Effector memory CD8-positive, alpha-beta T cell (primary cell): ENCODE measurements around the gene C14orf180.

ENCODE experiments used
- ATAC-seq: fragments of 150-1000 bp; cut with Tn5 transposase; replicated peaks from 2 replicates; pipeline ENCODE4 v1.10.0; 2021; ENCODE audit warnings: mild to moderate bottlenecking, moderate library complexity
- DNase-seq, 3 experiments: peaks; one replicate each; pipeline ENCODE4 v3.0.0; 2021
- H3K27ac Mint-ChIP-seq, 2 donors: one replicate each; pipeline ENCODE4 v1.8.0; 2022; ENCODE audit warnings: mild to moderate bottlenecking in 2 of 2, mixed read lengths in 2 of 2, moderate library complexity in 2 of 2
- H3K27me3 Mint-ChIP-seq, 2 donors: one replicate each; pipeline ENCODE4 v1.8.0; 2022; ENCODE audit warnings: mixed read lengths in 2 of 2
- H3K36me3 Mint-ChIP-seq: one replicate; pipeline ENCODE4 v1.8.0; 2022; ENCODE audit warnings: mild to moderate bottlenecking, moderate library complexity, mixed read lengths; ENCODE audit not compliant: insufficient read depth
- H3K4me1 Mint-ChIP-seq, 2 donors: one replicate each; pipeline ENCODE4 v1.8.0; 2022; ENCODE audit warnings: low read depth in 2 of 2, mixed read lengths in 2 of 2
- H3K4me3 Mint-ChIP-seq, 2 donors: one replicate each; pipeline ENCODE4 v1.8.0; 2022; ENCODE audit warnings: mild to moderate bottlenecking in 2 of 2, mixed read lengths in 2 of 2, moderate library complexity in 2 of 2
- H3K9me3 Mint-ChIP-seq, 2 donors: one replicate each; pipeline ENCODE4 v1.8.0; 2022; ENCODE audit warnings: mixed read lengths in 2 of 2

C14orf180 gene

DNA sequence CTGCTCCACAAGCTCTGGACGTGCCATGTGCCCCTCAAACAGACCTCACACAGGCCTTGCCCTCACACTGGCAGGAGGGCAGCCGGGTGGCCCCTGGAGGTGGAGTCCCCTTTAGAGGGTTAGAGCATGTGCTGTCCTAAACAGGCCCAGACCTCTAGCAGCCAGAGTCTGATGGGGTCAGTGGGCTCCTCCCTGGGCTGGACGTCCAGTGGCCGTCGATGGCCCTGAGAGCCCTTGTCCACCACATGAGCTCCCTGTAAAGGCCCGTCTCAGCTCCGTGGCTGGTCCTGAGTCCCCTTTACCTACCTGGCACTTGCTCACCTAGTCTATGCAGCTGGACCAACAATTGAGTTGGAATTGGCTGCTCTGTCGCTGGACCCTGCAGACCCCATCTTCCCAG is 21.2 kb downstream of the C14orf180 start:
- DNase-seq (no peak), ATAC-seq (no peak)
- Mint-ChIP-seq H3K4me1 (peaks cover 0 to 10% of the 10 kb centered on the region in 2 donors), H3K9me3 (no peaks in the 10 kb centered on the region), H3K27me3 (peaks cover 52 to 92% of the 10 kb centered on the region in 2 donors), H3K27ac (no peak overlapping the region), H3K4me3 (no peak overlapping the region), H3K36me3 (no peaks in the 10 kb centered on the region)

DNA sequence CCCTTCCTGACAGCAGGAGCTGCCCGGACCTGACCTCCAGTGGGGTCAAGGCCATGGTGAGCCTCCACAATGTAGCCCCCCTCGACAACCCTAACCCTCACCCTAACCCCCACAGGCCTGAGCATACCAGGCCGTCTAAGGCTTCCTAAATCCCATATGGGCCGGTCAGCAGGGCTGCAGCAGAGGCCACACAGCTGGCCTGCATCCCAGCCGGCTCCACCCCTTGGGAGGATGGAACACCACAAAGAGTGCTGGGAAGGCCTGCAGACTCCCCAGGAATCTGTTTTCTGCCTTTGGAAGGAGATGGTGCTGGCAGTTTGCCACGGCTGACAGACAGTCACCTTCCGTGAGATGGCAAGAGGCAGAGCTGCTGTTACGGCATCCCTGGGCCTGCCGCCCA is 22.2 kb downstream of the C14orf180 start:
- H3K9me3 Mint-ChIP-seq, result no peaks in the 10 kb centered on the region
- H3K27ac Mint-ChIP-seq, result no peak overlapping the region
- H3K4me3 Mint-ChIP-seq, result no peak overlapping the region
- no peak for ATAC-seq
- peaks cover 49 to 89% of the 10 kb centered on the region in 2 donors for H3K27me3 Mint-ChIP-seq
- no peak for DNase-seq
- no peaks in the 10 kb centered on the region for H3K36me3 Mint-ChIP-seq
- H3K4me1 Mint-ChIP-seq, result peaks cover 0 to 7% of the 10 kb centered on the region in 2 donors

DNA sequence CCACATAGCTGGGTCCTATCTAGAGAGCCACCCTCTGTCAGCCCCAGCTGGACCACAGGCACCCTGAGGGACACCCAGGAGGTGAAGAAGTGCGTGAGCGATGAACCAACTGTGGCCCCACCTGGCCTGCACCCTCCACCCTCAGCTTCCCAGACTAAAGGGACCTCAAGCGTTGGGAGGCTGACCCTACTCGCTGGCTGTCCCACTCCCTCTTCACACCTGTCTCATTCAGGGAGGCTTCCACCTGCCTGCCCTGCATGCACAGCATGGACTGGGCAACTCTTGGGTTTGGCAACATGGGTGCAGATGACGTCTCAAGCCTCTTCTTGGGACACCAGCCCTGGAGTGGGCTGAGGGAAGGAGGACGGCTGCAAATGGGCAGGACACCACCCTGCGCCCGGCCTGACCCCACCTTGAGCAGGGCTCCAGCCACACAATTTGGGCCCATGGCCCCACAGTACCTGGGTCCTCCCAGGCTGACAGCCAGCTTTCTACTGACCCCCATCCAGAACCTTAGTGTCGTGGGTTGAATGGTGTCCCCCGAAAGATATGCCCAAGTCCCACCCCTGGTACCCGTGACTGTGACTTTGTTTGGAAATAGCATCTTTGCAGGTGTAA is 22.9 kb downstream of the C14orf180 start:
- Mint-ChIP-seq H3K36me3 (no peaks in the 10 kb centered on the region), H3K27ac (no peak overlapping the region), H3K27me3 (peaks cover 51 to 89% of the 10 kb centered on the region in 2 donors), H3K4me1 (peaks cover 0 to 7% of the 10 kb centered on the region in 2 donors), H3K4me3 (no peak overlapping the region), H3K9me3 (no peaks in the 10 kb centered on the region)
- ATAC-seq (no peak), DNase-seq (no peak)

- Mint-ChIP-seq H3K4me1 (peaks cover 0 to 7% of the 10 kb centered on the region in 2 donors), H3K9me3 (no peaks in the 10 kb centered on the region), H3K36me3 (no peaks in the 10 kb centered on the region), H3K27me3 (peaks cover 51 to 89% of the 10 kb centered on the region in 2 donors), H3K4me3 (no peak overlapping the region), H3K27ac (no peak overlapping the region)
- DNase-seq (no peak), ATAC-seq (no peak)
Observed at GRCh38 chr14:104602933-104603325, 23.4 kb downstream of the C14orf180 start.

- Mint-ChIP-seq H3K4me3 (peak overlapping the region in 1 of 2 donors; percentile 6), H3K36me3 (no peaks in the 10 kb centered on the region), H3K27me3 (peaks cover 53 to 91% of the 10 kb centered on the region in 2 donors), H3K9me3 (no peaks in the 10 kb centered on the region), H3K4me1 (peaks cover 0 to 7% of the 10 kb centered on the region in 2 donors), H3K27ac (no peak overlapping the region)
- ATAC-seq, result no peak
- no peak for DNase-seq
Observed at GRCh38 chr14:104603711-104604401, 24.3 kb downstream of the C14orf180 start.

DNA sequence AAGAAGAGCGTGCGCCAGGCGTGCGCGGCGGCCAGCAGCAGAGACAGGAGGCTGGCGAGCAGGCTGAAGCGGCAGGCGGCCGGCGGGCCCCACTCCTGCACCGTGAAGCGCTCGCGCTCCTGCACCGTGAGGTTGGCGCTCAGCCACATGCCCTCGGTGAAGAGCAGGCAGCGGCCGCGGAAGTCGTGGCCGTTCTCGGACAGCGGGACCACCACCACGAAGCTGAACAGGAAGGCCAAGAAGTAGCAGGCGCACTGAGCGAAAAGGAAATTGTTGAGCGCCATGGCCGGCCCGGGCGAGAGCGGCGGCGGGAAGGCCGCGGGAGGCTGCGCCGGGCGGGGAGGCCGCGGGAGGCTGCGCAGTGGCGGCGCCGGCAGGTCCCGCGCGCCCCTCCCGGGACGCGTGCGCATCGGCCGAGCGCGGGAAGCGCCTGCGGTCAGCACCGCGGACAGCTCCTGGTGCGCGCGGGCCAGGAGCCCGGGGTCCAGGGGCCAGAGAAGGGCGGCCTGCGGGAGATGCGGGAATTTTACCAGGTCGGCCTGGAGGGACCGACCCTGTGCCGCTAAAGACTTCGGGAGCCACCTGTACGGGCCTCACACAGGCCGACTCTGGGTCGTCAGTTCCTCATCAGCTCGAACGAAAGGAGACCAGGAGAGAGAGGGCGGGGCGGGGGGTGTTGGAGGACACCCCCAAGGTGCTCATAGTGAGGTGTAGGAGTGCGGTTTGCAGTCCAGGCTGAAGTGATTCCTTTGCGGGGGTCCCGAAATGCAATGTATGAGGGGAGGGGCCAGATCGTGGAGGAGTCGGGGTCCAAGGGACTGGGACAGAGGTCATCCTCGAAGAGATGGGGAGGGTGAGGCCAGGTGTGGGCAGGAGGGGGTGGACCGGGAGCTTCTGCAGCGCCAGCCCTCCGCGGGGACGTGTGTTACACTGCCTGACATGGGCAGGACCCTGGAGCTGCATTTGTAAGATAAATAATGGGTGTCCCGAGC is 25.2 kb downstream of the C14orf180 start, which contains the start of gene TMEM179:
Gene TMEM179 (minus strand): TSS at position 315 of the 992 bp plus-strand sequence. CDS start 31 bp downstream, at position 284.
- Mint-ChIP-seq H3K27me3 (peaks cover 57 to 92% of the 10 kb centered on the region in 2 donors), H3K9me3 (no peaks in the 10 kb centered on the region), H3K4me3 (peak within 1 kb of the TSS in 1 of 2 donors; percentile 6), H3K36me3 (no peaks in the 10 kb centered on the region), H3K4me1 (peaks cover 0 to 7% of the 10 kb centered on the region in 2 donors), H3K27ac (no peak within 1 kb of the TSS)
- DNase-seq (no peak), ATAC-seq (no peak)

- Mint-ChIP-seq H3K36me3 (no peaks in the 10 kb centered on the region), H3K4me3 (no peak overlapping the region), H3K4me1 (no peaks in the 10 kb centered on the region), H3K27ac (no peak overlapping the region), H3K27me3 (peaks cover 52 to 86% of the 10 kb centered on the region in 2 donors), H3K9me3 (no peaks in the 10 kb centered on the region)
- ATAC-seq, result no peak
- no peak for DNase-seq
Observed at GRCh38 chr14:104609666-104610065, 30.1 kb downstream of the C14orf180 start.

DNA sequence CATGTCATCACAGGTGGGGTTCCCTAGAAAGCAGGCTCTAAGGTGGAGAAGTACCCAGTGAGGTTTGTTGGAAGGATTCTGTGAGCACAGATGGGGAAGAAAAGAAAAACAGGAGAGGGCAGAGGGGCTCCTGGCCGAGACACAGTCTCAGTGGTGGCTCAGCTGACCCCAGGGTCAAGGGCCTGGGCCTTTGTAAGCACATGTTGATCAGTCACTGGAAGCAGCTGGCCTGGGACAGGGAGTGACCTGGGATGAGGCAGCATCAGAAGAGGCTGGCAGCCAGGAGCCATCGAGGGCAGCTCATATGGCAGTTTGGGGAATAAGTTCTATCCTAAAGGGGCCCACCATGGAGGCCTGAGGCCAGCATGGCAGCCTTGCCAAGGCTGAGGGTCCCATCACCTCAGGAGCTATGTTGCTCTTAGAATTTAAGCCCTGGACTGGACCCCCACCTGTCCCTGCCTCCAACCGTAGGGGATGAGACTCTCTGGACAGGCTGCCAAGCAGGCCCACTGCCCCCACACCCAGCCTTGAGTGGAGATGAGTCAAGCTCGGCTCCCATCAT is 31.3 kb downstream of the C14orf180 start:
- Mint-ChIP-seq H3K36me3 (no peaks in the 10 kb centered on the region), H3K4me1 (no peaks in the 10 kb centered on the region), H3K27ac (no peak overlapping the region), H3K4me3 (no peak overlapping the region), H3K27me3 (peaks cover 43 to 78% of the 10 kb centered on the region in 2 donors), H3K9me3 (no peaks in the 10 kb centered on the region)
- no peak for DNase-seq
- ATAC-seq, result no peak

DNA sequence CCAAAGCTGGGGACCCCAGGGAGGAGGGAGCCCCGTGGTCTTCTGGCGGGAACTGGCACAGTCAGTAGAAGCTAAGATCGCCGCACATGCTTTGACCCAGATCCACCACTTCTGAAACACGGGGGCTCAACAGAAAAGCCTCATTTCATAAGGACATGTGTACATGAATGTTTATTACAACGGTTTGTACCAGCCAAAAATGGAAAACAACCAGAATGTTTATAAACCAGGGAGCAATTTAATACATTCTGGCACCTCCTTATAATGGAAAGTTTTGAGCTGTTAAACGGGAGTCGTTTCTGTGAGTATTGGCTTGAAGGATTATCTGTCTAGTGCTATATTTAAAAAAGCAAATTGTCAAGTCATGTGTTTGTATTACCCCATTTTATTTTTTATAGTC is 32.3 kb downstream of the C14orf180 start:
- peaks cover 47 to 77% of the 10 kb centered on the region in 2 donors for H3K27me3 Mint-ChIP-seq
- no peak for ATAC-seq
- no peaks in the 10 kb centered on the region for H3K9me3 Mint-ChIP-seq
- H3K4me1 Mint-ChIP-seq, result no peaks in the 10 kb centered on the region
- H3K27ac Mint-ChIP-seq, result no peak overlapping the region
- no peak for DNase-seq
- no peaks in the 10 kb centered on the region for H3K36me3 Mint-ChIP-seq
- no peak overlapping the region for H3K4me3 Mint-ChIP-seq

DNA sequence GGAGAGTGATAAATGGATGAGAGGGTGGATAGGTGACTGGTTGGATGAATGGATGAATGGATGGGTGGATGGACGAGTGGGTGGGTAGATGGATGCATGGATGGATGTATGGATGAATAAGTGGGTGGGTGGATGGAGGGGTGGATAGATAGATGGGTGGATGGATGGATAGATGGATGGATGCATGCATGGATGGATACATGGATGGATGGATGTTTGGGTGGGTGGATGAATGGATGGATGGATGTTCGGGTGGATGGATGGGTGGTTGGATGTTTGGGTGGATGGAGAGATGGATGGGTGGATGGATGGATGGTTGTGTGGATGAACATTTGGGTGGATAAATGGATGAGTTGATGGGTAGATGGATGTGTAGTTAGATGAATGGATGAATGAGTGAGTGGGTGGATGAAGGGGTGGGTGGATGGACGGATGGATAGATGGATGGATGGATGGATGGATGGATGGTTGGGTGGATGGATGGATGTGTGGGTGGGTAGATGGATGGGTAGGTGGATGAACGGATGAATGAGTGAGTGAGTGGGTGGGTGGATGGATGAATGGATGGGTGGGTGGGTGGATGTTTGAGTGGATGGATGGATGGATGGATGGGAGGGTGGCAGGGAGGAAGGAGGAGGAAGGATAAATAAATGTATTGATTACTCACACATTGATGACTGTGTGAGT is 34.7 kb downstream of the C14orf180 start:
- Mint-ChIP-seq H3K9me3 (no peaks in the 10 kb centered on the region), H3K36me3 (no peaks in the 10 kb centered on the region), H3K27me3 (peaks cover 56 to 80% of the 10 kb centered on the region in 2 donors), H3K4me3 (no peak overlapping the region), H3K4me1 (no peaks in the 10 kb centered on the region), H3K27ac (no peak overlapping the region)
- DNase-seq (no peak), ATAC-seq (no peak)

DNA sequence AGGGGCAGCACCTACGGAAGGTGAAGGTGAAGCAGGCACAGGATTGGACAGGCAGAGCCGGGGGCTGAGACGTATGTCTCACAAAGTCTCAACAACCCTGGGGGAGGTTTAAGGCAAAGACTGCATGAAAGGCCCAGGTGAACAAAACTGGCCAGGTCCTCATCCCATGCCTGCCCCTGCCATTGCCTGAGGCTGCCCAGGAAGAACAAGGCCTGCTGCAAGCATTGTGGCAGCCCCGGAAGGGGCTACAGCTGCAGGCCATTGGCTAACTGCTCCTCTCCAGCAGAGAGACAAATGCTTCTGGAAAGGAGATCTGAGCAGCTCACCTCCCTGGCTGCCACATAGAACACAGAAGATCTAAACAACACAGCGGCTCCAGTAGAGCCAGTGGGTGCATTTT is 45.4 kb downstream of the C14orf180 start:
- peaks cover 0 to 3% of the 10 kb centered on the region in 2 donors for H3K9me3 Mint-ChIP-seq
- no peaks in the 10 kb centered on the region for H3K4me1 Mint-ChIP-seq
- no peak overlapping the region for H3K4me3 Mint-ChIP-seq
- H3K27ac Mint-ChIP-seq, result no peak overlapping the region
- no peaks in the 10 kb centered on the region for H3K36me3 Mint-ChIP-seq
- DNase-seq (no peak), ATAC-seq (no peak)
- peaks cover 46 to 68% of the 10 kb centered on the region in 2 donors for H3K27me3 Mint-ChIP-seq

- no peak overlapping the region for H3K4me3 Mint-ChIP-seq
- H3K27ac Mint-ChIP-seq, result no peak overlapping the region
- peaks cover 26 to 52% of the 10 kb centered on the region in 2 donors for H3K27me3 Mint-ChIP-seq
- no peak for DNase-seq
- no peaks in the 10 kb centered on the region for H3K9me3 Mint-ChIP-seq
- H3K4me1 Mint-ChIP-seq, result no peaks in the 10 kb centered on the region
- no peak for ATAC-seq
- no peaks in the 10 kb centered on the region for H3K36me3 Mint-ChIP-seq
Observed at GRCh38 chr14:104632781-104633180, 53.2 kb downstream of the C14orf180 start.
